ENCODE results near the gene BMPER.
"Not testable (repeated sequence)": the region's sequence is repeated elsewhere in the genome, so short reads cannot be mapped to it uniquely, and the experiment has no call there.

Gene BMPER

DNA sequence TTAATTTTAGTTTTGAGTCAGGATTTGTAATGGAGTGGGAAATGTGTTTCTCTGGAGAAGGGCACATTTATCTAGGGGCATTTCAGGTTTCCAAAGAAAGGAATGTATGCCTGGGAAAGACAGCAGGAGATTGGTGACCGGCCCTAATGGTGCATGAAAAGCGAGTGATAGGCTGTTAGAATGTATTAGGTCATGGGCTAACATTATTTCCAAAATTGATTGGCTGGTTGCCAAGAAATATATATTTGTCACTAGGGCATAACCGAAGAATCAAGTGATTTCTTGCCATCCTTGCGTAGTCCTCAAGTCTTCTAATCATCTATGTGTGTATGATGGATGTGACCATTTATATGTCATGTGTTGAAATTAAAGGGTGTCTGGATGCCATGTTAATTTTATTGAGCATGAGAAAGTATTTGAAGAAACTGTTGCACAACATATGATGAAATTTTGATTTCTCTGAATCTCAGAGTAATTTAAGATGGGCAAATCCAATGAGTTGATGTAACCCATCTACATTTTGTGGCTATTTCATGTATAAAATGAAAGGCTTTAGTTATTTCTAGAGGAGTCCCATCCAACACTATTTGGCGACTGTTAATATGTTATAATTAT is 248.4 kb downstream of the BMPER start:
- no peak for DNase-seq

- no peak for DNase-seq
These were observed 250.0 kb downstream of the BMPER start for GRCh38 chr7:34155220-34155908.

DNA sequence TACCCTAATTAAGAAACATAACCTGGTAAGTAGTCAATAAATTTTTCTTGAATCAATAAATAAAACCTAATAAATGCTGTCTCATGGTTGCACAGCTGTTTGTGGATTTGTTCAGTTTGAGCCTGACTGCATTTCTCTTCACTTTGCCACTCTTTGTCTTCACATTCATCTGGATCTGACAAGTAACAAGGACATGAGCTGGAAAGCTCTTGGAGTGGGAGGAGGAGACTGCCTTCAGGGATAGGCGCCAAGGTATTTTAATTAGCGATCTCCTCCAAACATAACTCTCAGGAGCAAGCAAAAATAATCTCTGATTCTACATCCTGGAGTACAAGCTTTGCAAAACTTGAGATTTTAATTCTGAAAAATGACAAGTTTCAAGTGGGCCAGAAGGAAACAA is 251.0 kb downstream of the BMPER start:
- no peak for DNase-seq

- no peak for DNase-seq
These were observed 251.8 kb downstream of the BMPER start for GRCh38 chr7:34157137-34157536.

DNA sequence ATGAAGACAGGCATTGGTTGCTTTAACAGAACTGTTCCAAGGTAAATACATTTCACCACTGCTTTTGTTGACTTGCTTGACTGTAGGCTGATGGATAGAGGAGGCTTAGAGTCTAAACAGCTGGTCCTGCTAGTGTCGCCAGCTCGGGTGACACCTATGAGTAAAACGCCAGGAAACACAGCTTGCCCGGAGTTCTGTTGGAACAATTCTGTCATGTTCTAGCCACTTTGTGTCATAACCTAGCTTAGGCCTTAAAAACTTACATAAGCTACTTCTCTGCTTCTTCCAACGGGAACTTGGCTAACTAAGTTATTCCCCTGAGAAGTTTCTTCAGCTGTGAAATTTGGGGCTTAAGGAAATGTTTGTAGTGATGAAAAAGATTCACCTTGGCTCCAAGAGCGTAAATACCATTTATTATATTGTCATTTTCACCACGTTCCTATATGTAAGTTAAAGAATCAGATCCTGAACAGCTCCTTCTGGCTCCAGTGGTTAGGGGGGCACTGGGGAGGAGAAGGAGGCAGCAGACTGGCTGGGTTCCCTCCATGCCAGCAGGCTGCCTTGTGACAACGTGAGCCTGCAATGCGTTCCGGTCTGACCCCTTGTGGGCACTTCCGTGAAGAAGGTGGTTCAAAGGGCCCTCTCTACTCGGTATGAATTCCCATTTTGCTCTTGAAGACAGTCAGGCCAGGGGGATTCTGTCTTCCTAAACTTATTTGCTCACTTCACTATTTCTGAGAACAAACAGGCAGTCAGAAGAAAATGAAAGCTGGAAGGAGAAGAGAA is 253.2 kb downstream of the BMPER start:
- DNase-seq = no peak

DNA sequence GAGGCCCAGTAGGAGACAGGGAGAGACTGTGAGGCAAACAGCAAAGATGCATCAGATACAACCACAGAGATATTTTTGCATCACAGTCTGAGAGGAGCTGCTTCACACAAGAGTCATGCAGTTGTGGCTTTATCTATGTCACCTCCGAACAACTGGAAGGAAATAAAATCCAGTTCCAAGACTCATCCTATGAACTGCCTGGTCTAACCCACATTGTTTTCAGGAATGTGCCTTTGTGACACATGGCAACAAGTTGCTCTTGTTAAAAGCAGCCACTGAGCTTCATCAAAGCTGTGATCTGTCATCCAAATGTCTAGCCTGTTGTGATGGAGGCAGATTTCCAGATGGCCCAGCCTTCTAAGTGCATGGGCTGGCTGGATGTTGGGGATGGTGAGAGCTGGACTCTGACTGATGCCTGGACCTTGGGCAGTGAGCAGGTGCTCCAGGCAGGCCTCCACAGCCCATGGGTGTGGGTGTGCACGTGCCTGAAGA is 255.0 kb downstream of the BMPER start:
- no peak for DNase-seq

GRCh38 chr7:34162027-34162565 is 256.8 kb downstream of the BMPER start:
- DNase-seq = no peak

GRCh38 chr7:34162677-34163076 is 257.3 kb downstream of the BMPER start:
- DNase-seq = peak; percentile 22

GRCh38 chr7:34163956-34164355 is 258.6 kb downstream of the BMPER start:
- no peak for DNase-seq

DNA sequence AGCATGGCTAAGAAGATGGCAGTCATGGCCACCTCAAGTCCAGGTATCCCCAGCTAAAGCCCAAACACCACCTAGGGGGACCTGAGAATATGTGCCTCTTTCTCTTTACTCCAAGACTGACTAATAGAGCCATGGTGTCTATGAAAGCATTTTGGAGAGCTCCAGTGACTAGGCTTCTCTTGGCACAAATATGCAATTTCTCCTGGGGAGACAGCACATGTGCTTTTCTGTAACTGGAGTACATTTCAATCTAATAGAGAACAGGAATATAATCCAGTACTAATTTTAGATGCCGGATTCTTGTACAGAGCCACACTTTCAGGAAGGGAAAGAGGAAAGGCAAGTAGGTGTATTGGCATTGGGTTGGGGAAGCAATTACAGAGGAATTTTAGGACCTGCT is 260.1 kb downstream of the BMPER start:
- DNase-seq = no peak

GRCh38 chr7:34165927-34166550 is 260.7 kb downstream of the BMPER start:
- no peak for DNase-seq

- no peak for DNase-seq
These were observed 262.7 kb downstream of the BMPER start for GRCh38 chr7:34168013-34168412.

DNA sequence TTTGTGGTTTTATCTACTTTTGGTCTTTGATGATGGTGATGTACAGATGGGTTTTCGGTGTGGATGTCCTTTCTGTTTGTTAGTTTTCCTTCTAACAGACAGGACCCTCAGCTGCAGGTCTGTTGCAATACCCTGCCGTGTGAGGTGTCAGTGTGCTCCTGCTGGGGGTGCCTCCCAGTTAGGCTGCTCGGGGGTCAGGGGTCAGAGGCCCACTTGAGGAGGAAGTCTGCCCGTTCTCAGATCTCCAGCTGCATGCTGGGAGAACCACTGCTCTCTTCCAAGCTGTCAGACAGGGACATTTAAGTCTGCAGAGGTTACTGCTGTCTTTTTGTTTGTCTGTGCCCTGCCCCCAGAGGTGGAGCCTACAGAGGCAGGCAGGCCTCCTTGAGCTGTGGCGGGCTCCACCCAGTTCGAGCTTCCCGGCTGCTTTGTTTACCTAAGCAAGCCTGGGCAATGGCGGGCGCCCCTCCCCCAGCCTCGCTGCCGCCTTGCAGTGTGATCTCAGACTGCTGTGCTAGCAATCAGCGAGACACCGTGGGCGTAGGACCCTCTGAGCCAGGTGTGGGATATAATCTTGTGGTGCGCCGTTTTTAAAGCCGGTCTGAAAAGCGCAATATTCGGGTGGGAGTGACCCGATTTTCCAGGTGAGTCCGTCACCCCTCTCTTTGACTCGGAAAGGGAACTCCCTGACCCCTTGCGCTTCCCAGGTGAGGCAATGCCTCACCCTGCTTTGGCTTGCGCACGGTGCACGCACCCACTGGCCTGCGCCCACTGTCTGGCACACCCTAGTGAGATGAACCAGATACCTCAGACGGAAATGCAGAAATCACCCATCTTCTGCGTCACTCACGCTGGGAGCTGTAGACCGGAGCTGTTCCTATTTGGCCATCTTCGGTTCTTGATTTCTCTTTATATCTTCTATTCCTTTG is 269.6 kb downstream of the BMPER start:
- DNase-seq = not testable (repeated sequence)

DNA sequence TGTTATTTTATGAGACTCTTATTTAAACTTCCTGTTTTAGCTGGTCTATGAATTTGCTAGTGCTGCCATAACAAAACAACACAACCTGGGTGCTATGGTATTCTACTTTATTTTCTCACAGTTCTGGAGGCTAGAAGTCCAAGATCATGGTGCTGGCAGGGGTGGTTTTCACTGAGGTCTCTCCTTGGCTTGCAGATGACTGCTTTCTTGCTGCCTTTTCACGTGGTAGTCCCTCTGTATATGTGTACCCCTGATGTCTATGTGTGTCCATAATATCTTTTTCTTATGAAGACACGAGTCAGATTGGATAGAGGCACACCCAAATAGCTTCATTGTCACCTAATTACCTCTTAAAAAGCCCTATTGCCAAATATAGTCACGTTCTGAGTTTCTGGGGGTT is 270.5 kb downstream of the BMPER start:
- DNase-seq = no peak

DNA sequence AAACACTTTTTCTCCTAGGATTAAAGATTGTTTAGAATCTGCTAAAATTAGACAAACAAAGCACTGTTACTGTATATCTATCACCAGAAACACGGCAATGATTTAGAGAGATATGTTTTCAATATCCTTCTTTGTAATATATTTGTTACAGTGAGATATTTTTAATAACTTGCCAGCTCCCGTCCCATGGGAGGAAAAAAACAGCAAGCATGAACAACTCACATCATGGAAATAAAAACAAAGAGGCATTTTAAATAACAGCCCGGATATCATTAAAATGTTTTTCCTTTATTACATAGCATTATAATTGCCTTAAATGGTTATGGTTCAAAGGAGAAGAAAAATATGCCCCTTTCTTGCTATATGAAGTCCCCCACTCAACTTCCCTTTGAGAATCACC is 272.1 kb downstream of the BMPER start:
- DNase-seq = no peak

DNA sequence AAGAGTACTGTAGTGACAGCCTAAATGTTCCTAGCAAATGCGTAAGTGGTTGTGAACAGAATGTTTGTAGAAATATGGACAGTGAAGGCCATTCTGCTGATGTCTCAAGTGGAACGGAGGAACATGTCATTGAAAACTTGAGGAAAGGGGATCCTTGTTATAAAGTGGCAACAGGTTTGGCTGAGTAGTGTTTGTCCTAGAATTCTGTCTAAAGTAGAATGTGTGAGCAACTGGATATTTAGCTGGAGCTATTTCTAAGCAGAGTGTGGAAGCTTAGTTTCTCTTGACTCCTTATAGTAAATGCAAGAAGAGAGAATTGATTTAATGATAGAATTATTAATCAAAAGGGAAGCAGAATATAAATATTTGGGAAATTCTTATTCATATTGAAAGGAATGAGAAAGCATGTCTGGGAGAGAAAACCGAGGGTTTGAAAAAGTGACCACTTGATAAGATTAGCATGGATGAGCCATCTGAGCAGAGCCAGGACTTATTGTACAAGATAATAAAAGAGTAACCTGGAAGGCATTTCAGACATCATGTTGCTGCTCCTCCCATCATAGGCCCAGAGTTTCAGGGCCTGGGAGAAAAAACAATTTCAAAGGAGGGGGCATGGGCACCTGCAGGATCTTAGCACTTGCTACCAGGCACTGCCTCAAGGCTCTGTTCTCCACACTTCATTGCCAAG is 276.1 kb downstream of the BMPER start:
- no peak for DNase-seq

- no peak for DNase-seq
These were observed 279.1 kb downstream of the BMPER start for GRCh38 chr7:34184466-34184865.

DNA sequence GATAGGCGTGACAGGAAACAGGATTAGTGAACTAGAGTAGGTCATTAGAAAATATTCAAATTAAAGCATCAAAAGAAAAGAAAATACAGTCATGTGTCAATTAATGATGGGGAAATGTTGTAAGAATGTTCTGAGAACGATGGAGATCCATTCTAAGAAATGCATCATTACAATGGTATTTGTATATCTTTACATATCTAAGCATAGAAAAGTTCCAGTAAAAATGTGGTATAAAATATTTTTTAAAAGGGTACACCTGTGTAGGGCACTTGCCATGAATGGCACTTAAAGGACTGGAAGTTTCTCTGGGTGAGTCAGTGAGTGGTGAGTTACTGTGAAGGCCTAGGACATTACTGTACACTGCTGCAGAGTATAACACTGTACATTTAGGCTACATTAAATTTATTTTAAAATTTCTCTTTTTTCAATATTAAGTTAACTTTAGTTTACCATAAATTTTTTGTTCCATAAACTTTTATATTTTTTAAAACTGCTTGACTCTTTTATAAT is 282.5 kb downstream of the BMPER start:
- DNase-seq = no peak

GRCh38 chr7:34189031-34189430 is 283.7 kb downstream of the BMPER start:
- DNase-seq = no peak

DNA sequence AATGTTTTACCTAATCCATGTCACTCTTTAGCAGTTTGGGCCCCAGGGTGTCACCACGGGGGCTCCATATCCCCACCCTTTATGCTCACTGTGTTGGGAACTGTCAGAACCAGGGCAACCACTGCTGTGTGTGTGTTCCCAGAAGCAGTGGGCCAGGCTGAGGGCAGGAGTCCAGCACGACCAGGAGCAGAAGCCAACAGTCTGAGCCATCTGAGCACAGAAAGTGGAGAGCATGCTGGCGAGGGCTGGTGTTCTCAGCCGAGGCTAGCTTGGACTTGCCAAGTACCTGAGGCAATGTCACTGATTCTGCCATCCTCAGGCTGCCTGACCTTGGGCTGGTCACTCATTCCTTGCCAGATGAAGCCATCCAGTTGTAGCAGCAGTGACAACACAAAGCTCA is 285.0 kb downstream of the BMPER start:
- no peak for DNase-seq

GRCh38 chr7:34191162-34191561 is 285.8 kb downstream of the BMPER start:
- no peak for DNase-seq
